Vagina (tissue), 2 donors: Measurements from ENCODE around the gene POU2F2. TPM values are rescaled to one million over a fixed set of nuclear protein-coding genes. Genes with fewer than 3 reads are reported as not detected.

Experiments
- DNase-seq, 2 donors: peaks; one replicate each; pipeline ENCODE4 v3.0.0-alpha.2; 2017; ENCODE audit errors: extremely low spot score in 2 of 2
- H3K27ac ChIP-seq: fragments of 200-600 bp; sonication (generic); one replicate; pipeline ENCODE4 v1.5.1; 2019
- H3K27me3 ChIP-seq: fragments of 200-600 bp; sonication (generic); one replicate; pipeline ENCODE4 v1.5.1; 2019
- H3K36me3 ChIP-seq, 2 donors: fragments of 200-600 bp; sonication (generic); one replicate each; pipeline ENCODE4 v1.5.1; 2017 to 2019
- H3K4me1 ChIP-seq: fragments of 200-600 bp; sonication (generic); one replicate; pipeline ENCODE4 v1.5.1; 2019
- H3K4me3 ChIP-seq, 2 donors: fragments of 200-600 bp; sonication (generic); 1 replicate in 1 of 2; 2 replicates in 1 of 2; pipeline ENCODE4 v1.5.1; 2016 to 2019
- H3K9me3 ChIP-seq: fragments of 200-600 bp; sonication (generic); one replicate; pipeline ENCODE4 v1.5.1; 2019
- CTCF ChIP-seq, 3 experiments: fragments of 450-650 bp in 2 of 3; fragments of 200-600 bp in 1 of 3; sonication (generic) in 1 of 3; IDR thresholded peaks; one replicate each; pipeline ENCODE4 v1.5.1; 2017 to 2019; ENCODE audit warnings: antibody characterized with exemption in 3 of 3, mild to moderate bottlenecking in 2 of 3, moderate library complexity in 2 of 3
- POLR2A ChIP-seq, 2 donors: fragments of 450-650 bp; IDR thresholded peaks; one replicate each; pipeline ENCODE4 v1.6.1; 2017; ENCODE audit warnings: antibody characterized with exemption in 2 of 2, mild to moderate bottlenecking in 2 of 2, moderate library complexity in 2 of 2
- POLR2AphosphoS5 ChIP-seq, 2 donors: sonication (generic); formaldehyde crosslinking; IDR thresholded peaks; one replicate each; pipeline ENCODE4 v1.9.0; 2017; ENCODE audit warnings: antibody characterized with exemption in 2 of 2, mild to moderate bottlenecking in 2 of 2, low read depth in 1 of 2; ENCODE audit not compliant: insufficient read depth in 1 of 2
- intact Hi-C: fragments of 100-400 bp; cut with DNase I; formaldehyde crosslinking; loops from one replicate; pipeline ENCODE4 v1.15.1; 2023
- total RNA-seq: library from RNA; depleted of rRNA; stranded (reverse); fragments of >200 nt; gene quantifications from one replicate; pipeline ENCODE4 v1.2.3, GENCODE V29; 2016

The POU2F2 gene
- total RNA-seq, 1 donor from 2014 or later: 0.74 TPM

DNA sequence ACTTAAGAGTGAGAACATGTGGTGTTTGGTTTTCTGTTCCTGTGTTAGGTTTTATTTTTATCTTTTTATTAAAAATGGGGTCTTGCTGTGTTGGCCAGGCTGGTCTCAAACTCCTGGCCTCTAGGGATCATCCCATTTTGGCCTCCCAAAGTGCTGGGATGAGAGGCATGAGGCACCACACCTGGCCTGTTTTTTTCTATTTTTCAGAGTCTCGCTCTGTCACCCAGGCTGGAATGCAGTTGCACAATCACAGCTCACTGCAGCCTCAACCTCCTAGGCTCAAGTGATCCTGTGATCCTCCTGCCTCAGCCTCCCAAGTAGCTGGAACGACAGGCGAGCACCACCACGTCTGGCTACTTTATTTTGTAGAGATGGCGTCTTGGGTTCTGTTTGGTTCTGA, 48.7 kb downstream of the POU2F2 start:
- Histone ChIP-seq H3K4me3 (no peak overlapping the region), H3K27me3 (no peaks in the 10 kb centered on the region), H3K4me1 (no peaks in the 10 kb centered on the region), H3K27ac (no peak overlapping the region), H3K9me3 (no peaks in the 10 kb centered on the region), H3K36me3 (peaks cover 0 to 31% of the 10 kb centered on the region in 2 donors)
- intact Hi-C loops: no loop called here
- TF ChIP-seq POLR2AphosphoS5 (IDR thresholded peaks at IDR 0.05; ENCODE audit: insufficient read depth in 1 of 2, low read depth in 1 of 2) (no peak), CTCF (IDR thresholded peaks at IDR 0.05) (no peak), POLR2A (IDR thresholded peaks at IDR 0.05) (no peak)
- no peak for DNase-seq

- Histone ChIP-seq H3K4me3 (no peak overlapping the region), H3K36me3 (peaks cover 0 to 31% of the 10 kb centered on the region in 2 donors), H3K27ac (no peak overlapping the region), H3K27me3 (no peaks in the 10 kb centered on the region), H3K9me3 (no peaks in the 10 kb centered on the region), H3K4me1 (peaks cover 16% of the 10 kb centered on the region)
- intact Hi-C loops: no loop called here
- TF ChIP-seq CTCF (IDR thresholded peaks at IDR 0.05): no peak
- no peak for DNase-seq
Observed at GRCh38 chr19:42081584-42082203, 50.6 kb downstream of the POU2F2 start.

- no peaks in the 10 kb centered on the region for H3K9me3 ChIP-seq
- H3K4me3 ChIP-seq: no peak overlapping the region
- peaks cover 19% of the 10 kb centered on the region for H3K4me1 ChIP-seq
- H3K36me3 ChIP-seq: peaks cover 0 to 31% of the 10 kb centered on the region in 2 donors
- no peak overlapping the region for H3K27ac ChIP-seq
- no peaks in the 10 kb centered on the region for H3K27me3 ChIP-seq
- no peak for DNase-seq
- intact Hi-C loops: no loop called here
- no peak for TF ChIP-seq POLR2A (IDR thresholded peaks at IDR 0.05)
Observed at GRCh38 chr19:42080764-42081375, 51.4 kb downstream of the POU2F2 start.

- H3K36me3 ChIP-seq: peaks cover 0 to 31% of the 10 kb centered on the region in 2 donors
- intact Hi-C loops: no loop called here
- no peak overlapping the region for H3K4me3 ChIP-seq
- no peak overlapping the region for H3K27ac ChIP-seq
- DNase-seq: no peak
- peaks cover 21% of the 10 kb centered on the region for H3K4me1 ChIP-seq
- H3K9me3 ChIP-seq: no peaks in the 10 kb centered on the region
- TF ChIP-seq POLR2AphosphoS5 (IDR thresholded peaks at IDR 0.05; ENCODE audit: insufficient read depth in 1 of 2, low read depth in 1 of 2): no peak
- no peak for TF ChIP-seq POLR2A (IDR thresholded peaks at IDR 0.05)
- TF ChIP-seq CTCF (IDR thresholded peaks at IDR 0.05): no peak
- H3K27me3 ChIP-seq: no peaks in the 10 kb centered on the region
Observed at GRCh38 chr19:42079886-42080763, 52.1 kb downstream of the POU2F2 start.

- Histone ChIP-seq H3K4me3 (no peak overlapping the region), H3K9me3 (no peaks in the 10 kb centered on the region), H3K27ac (no peak overlapping the region), H3K4me1 (peaks cover 27% of the 10 kb centered on the region), H3K36me3 (peaks cover 0 to 31% of the 10 kb centered on the region in 2 donors), H3K27me3 (no peaks in the 10 kb centered on the region)
- no peak for TF ChIP-seq POLR2AphosphoS5 (IDR thresholded peaks at IDR 0.05; ENCODE audit: insufficient read depth in 1 of 2, low read depth in 1 of 2)
- no peak for TF ChIP-seq CTCF (IDR thresholded peaks at IDR 0.05)
- TF ChIP-seq POLR2A (IDR thresholded peaks at IDR 0.05): no peak
- intact Hi-C loops: no loop called here
- DNase-seq: no peak
Observed at GRCh38 chr19:42079276-42079669, 53.0 kb downstream of the POU2F2 start.
